Glomerular visceral epithelial cell (primary cell): Measurements from ENCODE around the gene CABLES1.
"Not testable (repeated sequence)": the region's sequence is repeated elsewhere in the genome, so short reads cannot be mapped to it uniquely, and the experiment has no call there.

Source experiments
- DNase-seq: peaks from one replicate; pipeline ENCODE4 v3.0.0-alpha.2; 2016; ENCODE audit errors: extremely low spot score

CABLES1 gene

DNA sequence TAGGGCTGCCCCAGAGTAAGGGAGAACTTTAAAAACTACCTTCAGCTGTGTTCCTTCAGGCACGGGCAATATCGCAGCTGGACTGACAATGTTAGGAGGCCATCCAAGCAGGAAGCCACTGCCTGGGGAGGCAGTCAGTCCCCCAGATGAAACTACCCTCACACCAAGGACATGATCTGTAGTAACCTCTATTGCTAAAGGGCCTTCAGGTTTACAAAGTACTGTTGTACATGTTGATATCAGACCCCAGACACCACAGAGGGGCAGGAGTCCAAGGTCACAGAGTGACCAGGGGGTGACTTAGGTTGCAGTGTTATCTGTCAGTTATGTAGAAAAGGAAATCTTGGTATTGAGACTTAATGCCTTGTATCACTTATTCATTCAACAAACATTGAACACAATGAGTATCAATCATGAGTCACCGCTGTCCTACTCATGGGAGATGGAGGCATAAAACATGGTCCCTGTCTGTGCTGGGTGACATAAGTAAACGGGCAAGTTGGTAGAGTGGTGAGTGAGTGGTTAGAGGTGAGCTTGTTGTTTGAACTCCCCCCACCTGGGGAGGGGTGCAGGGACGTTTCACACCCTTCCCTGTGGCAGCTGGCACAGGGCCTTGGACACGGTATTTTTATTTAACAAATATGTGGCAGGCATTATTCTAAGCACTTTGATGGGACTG, 7.1 kb downstream of the CABLES1 start:
- DNase-seq = no peak

DNA sequence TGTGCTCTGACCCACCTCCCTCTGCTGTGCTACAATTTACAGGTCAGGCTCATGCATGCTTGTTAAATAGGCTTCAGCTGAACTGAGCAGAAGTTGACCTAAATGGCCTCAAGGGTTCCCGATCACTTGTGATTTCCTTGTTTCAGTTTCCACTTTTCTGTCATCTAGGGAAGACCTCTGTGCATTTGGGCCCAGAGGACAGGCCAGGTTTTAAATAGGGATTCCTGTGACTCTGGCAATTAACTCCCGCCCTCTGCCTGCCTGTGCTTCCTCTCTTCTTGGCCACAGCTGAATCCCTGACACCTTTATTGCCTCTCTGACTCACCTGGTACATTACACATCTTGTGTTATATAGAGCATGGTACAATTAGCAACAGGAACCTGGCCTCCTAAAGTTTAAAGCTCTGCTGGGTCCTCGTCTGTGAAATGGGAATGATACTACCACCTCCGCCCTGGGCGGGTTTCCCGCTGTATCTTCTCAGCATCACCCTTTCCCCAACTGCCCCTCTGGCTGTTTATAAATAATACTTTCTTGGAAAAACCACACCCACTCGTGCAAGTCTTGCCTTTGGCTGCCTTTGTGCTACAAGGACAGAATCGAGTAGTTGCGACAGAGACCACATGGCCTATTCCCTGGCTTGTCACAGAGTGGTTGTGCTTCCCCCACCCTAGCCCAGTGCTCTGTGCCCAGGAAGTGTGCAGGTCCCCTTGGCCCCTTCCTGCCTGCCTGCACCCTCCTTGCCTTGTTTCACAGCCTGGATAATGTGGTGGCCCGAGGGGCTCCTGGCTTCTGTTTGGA, 7.9 kb downstream of the CABLES1 start:
- peak; percentile 22 for DNase-seq

DNA sequence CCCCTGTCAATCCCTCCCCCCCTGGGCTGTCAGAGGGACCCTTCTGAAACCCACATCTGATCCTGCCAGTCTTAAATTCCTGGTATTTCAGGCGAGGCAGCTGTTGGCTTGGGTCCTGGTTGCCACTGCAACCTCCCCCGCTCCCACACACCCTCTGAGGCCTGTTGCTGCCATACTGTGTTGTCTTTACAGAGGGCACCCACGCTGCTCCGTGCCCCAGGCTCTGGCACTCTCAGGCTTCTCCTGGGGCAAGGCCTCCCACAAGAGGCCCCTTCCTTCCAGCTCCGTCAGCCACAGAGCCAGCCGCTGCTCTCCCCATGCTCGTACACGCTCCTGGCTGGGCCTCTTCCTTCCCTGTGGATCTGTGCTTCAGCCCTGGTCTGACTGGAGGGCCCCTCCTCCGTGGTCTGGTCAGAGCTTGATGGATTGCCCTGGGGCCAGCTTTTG, 8.6 kb downstream of the CABLES1 start:
- no peak for DNase-seq

DNA sequence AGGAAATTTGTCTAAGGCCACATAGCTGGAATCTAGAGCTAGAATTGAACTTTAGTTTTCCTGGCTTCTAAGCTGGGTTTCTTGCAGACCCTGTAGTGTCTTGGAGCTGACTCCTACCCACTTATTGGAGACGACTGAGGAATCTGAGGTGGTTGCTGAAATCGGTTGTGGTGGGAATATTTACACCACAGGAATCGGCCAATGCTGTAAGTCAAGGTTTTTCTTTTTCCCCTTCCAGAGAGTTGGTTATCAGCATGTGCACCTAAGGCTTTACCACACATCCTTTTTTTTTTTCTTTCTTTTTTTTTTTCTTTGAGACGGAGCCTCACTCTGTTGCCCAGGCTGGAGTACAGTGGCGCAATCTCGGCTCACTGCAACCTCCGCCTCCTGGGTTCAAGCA, 9.4 kb downstream of the CABLES1 start:
- no peak for DNase-seq

DNA sequence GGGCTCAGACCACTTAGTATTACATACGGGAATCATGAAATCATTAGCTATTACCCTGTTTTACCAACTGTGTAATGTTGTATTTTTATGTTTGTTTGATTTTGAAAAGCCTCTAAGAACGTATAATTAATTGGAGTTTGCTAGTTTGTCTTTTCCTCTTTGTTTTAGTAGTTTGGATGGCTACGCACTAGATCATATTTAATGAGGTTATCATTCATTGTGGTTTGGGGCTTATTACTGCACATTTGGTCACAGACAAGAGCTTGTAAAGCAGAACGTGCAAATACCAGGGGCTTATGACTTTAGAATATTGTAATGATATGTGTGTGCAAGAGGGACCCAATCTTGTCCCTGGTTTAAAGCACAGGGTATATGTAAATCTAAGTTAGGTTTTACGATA, 10.3 kb downstream of the CABLES1 start:
- DNase-seq = no peak

DNA sequence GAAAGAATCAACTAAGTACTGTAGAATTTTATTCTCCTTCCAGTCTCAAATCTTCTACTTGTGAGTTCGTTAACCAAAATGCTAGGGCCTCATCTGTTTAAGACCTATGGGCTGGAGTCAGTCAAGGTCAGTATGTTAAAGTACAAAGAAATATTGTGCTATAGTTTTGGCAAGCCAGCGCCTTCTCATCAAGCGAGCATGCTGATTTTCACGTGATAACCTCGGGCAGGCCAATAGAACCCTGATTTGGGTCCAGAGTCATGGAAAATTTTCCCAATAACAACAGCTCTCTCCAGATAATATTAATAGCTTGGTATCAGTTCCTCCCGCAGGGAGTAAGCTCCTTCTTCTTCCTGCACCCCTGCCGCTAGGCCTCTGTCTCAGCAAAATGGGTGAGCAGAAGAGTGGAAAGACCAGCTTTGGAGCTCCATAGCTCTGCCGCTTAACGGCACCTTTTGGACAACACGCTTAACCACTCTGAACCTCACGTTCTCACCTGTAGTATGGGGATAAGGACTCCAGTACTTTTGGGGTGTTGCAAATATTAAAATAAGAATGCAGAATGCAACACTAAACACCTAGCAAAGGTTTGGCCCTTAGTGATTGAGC, 11.7 kb downstream of the CABLES1 start:
- no peak for DNase-seq

DNA sequence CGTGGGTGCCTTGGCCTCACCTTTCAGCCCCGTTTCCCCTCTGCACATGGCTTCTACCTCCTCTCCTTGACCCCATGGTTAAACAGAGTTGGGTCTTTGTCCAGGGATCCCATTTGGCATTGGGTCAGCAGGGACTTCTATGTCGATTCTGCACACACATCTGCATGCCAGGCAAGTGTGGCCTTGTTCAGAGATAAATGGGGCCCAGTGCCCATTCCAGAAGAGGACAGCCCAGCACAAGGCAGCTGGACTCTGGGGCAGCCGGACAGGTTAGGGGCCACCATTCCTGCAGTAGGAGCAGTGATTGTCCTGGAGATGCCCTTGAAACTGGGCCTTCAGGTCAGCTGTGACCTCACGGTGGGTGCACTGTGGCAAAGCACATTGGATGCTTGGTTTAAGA, 13.1 kb downstream of the CABLES1 start:
- no peak for DNase-seq

DNA sequence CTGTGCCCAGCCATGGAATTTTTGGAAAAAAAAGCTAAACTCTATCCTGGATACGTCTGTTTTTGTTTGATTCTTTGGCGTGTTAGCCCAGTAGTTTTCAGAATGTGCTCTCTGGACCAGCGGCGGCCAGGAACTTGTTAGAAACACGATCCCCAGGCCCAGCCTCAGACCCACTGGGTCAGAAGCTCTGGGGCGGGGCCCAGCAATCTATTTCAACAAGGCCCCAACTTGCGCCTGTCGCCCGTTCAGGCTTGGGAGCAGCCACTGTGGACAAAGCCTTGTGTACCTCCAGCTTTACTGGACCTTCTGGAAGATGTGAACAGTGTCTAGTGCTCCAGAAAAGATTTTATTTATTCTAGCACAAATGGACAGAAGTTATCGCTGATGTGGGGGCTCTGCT, 14.3 kb downstream of the CABLES1 start:
- DNase-seq = no peak

DNA sequence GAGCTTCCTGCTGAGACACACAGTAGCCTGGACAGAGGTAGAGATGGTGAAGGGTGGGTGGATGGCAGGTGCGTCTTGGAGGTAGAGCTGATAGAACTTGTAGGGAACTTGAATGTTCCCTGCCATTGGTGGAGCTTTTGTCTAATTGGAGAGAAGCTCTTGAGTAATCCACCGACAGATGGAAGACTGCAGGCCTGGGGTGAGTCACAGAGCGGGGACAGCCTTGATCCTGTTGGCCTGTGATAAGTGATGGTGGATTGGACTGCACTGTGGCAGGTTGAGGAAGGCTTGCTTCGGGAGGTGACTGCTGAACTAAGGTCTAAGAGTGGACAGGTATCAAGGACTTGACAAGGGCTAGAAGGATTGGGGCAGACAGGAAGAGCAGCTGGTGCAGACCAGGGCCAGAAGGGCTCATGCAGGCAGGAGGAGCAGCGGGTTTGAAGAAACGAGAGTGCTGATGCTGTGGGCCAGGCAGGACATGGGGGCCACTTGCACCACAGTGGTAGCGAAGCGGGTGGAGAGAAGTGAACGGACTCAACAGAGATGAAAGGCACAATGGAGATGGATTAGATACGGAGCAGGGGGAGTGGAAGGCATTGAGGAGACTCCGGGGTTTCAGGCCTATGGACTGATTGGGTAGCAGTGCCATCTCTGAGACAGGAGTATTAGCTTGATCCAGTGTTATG, 16.3 kb downstream of the CABLES1 start:
- no peak for DNase-seq

DNA sequence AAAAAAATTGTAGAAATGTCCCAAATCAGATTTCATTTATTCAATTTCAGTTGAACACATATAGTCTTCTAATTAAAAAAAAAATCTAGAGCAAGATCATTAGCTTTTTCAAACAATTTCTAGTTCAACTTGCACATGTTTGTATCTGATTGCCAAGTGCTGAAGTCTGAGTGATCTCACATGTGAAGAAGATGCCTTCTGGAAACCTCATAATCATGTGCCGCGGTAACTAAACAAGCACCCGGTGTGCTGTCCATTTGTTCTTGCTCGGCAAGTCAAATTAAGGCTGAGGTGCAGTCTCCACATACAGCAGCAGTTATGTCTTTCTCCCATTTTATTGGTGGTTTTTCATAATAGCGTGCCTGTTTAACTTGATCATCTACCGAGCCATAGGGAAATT, 18.7 kb downstream of the CABLES1 start:
- DNase-seq = no peak

DNA sequence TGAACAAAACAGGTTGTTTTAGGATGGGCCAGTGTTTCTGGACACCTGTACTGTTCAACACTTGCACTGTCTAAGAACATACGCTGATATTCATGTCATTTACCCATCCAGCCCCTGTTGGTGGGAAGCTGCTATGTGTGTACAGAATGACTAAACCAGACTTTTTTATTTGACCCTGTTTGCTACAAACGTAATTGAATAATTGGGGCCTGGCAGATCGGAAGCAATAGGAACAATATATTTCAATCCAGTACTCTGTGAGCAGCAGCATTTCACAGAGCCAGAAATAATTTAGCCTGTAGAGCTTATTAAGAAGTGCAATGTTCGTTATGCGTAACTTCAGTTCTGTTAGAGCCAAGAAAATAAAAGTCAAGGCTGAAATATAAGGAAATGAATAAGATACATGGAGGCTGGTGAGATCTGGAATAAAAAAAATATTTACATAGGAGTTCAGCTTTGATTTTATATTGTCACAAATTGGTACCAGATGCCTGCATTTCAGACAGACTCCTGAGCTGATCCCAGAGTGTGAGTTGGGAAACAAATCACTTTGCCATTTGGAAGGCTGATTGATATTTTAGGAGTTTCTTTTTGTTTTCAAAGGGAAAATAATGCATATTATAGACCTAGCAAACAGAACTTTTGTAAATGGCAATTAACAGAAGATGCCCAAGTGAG, 19.7 kb downstream of the CABLES1 start:
- DNase-seq = no peak

DNA sequence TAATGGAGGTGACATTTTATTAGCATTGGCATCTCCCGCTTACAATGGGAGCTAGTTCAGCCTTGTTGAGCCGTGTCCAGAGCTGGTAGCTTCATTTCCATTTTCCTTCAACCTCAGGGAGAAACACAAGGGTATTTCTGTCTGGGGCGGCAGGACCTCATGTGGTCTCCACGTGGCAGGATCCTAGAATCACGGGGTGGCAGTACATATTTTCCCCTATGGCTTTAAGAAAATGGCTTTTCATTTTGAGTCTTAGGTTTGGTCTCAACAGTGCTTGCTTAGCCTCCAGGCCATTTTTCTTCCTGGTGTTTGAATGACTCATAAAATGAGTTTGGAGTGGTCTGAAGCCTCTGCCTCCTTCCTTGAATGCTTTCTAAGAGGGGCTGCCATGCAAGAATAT, 20.3 kb downstream of the CABLES1 start:
- DNase-seq = no peak

DNA sequence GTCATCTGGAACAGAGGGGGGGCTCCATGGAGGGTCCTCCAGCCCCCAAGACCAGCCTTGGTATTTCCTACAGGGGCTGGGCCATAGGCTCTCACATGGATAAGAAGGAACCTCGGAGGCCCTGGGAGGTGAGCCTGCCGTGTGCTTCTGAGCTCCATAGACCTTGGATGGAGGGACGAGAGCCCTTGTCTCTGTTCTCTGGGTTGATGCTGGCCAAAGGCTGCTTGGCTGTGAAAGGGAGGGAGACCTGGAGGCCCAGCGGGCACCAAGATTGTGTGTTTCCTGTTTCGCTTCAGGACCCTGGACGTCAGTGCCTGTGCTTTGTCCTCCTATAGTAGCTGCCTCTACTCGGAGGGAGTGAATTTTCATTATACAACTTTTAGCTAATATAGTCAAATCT, 20.8 kb downstream of the CABLES1 start:
- no peak for DNase-seq

DNA sequence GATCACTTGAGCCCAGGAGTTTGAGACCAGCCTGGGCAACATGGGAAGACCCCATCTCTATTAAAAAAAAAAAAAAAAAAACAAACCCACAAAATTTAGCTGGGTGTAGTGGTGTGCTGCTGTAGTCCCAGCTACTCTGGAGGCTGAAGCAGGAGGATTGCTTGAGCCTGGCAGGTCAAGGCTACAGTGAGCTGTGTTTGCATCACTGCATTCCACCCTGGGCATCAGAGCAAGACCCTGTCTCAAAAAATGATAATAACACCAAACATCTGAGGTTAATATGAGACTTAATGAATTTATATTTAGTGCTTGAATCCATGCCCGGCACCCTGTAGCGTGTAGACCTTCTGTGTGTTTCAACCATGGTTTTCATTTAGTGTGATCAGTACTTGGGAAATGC, 22.8 kb downstream of the CABLES1 start:
- no peak for DNase-seq

DNA sequence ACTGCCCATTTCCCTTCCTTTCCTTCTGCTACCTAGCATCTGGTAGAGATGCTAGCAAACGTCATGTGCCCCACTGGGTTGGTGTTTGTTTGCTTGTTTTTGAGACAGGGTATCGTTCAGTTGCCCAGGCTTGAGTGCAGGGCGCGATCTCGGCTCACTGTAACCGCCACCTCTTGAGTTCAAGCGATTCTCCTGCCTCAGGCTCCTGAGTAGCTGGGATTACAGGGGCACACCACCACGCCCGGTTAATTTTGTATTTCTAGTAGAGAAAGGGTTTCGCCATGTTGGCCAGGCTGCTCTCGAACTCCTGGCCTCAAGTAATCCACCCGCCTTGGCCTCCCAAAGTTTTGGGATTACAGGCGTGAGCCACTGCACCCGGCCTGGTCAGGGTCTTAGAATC, 23.6 kb downstream of the CABLES1 start:
- DNase-seq = not testable (repeated sequence)

DNA sequence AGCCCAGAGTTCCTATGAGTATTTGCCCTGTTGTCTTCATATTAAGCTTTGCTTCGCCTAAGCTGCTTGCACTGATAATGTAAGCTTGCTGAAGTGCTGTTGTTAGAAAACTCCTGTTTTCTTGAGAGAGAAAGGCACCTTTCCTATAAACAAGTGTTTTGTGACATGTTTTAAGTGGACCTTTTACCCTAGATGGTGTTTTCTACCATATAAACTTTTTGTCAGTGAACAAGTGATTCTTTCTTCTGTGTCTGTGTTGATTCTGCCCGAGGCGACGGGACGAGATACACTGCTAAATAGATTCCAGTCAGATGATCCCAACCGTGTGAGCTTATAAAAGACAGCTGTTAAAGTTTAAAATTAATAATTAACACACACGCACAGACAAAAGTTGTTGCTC, 24.1 kb downstream of the CABLES1 start:
- peak; percentile 48 for DNase-seq

DNA sequence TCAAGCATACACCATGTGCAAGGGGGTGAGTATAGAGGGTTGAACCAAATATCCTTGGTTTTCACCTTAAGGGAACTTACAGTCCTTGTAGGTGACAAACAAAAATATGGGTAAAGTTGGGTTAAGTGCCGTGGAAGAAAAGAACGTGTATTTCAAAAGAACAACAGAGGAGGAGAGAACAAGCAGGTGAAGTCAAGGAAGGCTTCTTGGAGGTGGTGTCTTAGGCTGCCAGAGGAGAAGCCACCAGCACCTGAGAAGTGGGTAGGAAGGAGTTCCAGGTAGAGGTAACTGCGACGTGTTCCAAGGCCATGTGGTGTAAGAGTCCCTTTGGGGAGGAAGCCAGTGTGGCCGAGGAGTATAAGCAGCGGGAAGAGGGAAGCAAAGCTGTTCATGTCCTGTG, 27.2 kb downstream of the CABLES1 start:
- DNase-seq = no peak

DNA sequence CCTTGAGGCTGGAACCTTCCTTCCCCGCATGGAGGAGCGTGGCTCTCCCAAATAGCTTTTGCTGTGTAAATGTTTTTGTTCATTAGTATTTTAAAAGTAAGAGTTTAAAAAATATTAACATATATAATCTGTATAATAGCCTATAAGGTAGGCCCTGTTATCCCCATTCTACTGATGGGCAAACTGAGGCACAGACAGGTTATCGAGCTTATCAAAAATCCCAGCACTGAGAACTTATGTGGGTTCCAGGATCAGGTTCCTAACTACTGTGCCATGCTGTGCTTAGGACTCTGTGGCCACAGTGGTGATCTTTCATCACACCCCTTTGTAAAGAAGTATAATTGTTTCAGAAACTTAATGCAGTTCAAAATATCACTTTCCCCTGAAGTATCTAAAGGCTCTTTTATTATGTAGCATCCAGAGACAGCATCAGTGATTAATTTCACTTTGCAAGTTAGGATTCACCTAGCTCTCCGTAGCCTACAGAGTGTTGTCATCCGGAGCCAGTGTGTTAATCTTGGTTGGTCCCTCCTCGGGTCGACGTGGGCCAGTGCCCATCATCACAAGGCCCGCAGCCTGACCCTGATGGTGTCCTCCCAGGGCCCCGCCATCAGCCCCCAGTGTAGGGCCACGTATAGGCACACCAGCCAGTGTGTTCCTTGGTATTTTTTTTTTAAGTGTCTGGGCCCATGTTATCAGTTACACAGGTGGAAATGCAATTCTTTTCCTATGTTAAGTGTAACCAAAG, 28.7 kb downstream of the CABLES1 start:
- DNase-seq = no peak

DNA sequence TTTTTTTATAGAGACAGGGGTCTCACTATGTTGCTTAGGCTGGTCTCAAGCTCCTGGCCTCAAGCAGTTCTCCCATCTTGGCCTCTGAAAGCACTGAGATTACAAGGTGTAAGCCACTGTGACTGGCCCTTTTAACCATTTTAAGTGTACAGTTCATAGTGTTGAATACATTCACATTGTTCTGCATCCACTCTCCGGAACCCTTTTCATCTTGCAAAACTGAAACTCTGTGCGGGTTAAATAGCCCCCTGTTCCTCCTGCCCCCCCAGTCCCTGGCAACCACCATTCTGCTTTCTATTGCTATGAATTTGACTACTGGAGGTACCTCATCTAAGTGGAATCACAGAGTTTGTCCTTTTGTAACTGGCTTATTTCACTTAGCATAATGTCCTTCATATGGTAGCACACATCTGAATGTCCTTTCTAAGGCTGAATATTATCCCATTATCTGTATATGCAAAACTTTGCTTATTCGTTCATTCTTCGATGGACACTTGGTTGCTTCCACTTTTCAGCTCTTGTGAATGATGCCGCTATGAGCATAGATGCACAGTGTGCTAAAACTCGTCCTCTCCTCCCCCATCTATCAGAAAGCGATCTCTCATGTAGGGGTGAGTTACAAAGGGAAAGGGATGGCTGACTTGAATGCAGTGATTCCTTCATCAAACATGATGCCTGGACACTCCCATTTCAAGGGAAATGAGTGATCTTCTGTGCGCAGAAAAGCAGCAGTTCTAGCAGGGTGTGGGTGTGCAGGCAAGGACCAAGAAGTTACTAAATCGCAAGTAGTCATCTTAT, 30.2 kb downstream of the CABLES1 start:
- no peak for DNase-seq

DNA sequence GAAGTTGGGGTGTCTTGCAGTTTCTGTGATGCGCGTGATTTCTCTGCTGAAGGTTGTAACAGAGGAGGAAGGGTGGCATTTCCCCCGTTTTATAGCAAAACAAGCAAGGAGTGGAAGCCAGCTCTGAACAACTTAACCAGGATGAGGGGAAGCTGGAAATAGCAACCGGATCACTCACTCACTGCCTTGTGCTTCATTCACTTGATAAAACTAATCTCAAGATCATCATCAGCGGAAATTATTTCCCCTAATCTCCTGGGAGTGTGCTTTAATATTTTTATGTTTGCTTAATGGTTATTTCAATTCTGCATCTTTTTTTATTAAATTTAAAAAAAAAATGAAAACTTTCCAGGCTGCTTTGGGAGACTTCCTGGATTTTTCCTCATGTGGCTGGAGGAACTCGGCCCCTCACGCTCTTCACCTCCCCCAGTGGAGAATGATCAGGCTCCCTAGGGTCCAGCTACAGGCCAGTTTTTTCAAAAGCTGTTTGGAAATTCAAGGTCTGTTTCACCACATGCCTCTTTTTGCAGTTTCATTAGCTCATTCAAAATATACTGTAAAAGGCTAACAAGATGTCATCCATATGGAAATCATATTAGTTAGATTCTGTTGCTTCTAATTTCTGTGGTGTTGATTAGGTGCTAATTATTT, 31.7 kb downstream of the CABLES1 start:
- no peak for DNase-seq
